ENCODE data around the gene STRADB.

STRADB gene

DNA sequence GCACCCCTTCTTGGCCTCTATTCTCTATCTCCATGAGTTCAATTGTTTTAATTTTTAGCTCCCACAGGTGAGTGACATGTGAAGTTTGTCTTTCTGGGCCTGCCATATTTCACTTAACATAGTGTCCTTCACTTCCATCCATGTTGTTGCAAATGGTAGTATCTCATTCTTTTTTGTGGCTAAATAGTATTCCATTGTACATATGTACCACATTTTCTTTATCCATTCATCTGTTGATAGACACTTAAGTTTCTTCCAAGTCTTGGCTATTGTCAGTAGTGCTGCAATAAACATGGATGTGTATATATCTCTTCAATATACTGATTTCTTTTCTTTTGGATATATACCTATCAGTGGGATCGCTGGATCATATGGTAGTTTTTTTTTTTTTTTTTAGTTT, 9.0 kb downstream of the STRADB start:
- TF ChIP-seq, protein P1, sequence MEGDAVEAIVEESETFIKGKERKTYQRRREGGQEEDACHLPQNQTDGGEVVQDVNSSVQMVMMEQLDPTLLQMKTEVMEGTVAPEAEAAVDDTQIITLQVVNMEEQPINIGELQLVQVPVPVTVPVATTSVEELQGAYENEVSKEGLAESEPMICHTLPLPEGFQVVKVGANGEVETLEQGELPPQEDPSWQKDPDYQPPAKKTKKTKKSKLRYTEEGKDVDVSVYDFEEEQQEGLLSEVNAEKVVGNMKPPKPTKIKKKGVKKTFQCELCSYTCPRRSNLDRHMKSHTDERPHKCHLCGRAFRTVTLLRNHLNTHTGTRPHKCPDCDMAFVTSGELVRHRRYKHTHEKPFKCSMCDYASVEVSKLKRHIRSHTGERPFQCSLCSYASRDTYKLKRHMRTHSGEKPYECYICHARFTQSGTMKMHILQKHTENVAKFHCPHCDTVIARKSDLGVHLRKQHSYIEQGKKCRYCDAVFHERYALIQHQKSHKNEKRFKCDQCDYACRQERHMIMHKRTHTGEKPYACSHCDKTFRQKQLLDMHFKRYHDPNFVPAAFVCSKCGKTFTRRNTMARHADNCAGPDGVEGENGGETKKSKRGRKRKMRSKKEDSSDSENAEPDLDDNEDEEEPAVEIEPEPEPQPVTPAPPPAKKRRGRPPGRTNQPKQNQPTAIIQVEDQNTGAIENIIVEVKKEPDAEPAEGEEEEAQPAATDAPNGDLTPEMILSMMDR (conservative IDR thresholded peaks at IDR 0.05), result no peak
- H3K27ac ChIP-seq, result no peak overlapping the region

DNA sequence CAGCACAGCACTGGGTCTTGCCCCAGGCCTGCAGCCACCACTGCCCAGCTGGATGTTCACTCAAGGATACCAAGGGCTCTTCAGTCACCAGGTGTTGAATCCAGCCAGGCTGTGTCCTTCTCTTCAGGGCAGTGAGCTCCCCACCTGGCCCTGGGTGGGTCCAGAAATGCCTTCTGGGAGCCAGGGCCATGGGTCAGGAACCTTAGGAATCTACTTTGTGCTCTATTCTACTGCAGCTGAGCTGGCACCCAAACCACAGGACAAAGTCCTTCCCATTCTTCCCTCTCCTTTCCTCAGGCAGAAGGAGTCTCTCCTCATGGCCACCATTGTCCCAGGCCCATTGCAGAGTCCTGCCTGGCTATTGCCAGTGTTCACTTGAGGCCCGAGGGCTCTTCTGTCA, 13.0 kb downstream of the STRADB start:
- TF ChIP-seq, protein P1 (conservative IDR thresholded peaks at IDR 0.05), result no peak

DNA sequence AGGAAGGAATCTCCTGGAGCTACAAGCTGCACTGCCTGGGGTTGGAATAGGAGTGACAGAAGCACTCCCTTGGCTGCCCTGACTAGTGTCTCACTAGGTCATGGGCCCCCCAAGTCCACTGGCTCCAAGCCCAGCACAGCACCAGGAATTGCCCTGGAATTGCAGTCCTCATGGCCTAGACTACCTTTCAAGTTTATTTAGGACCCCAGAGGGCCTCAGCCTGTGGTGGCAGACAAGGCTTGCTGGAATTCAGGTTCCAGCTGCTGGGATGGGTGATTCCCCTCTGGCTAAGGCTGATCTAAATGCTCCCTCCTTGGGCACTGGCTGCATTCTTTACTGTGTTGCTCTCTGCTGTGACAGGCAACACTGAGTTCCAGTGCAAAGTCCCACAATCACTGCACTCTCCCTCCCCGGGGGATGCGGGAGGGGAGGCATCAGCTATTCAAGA, 14.0 kb downstream of the STRADB start:
- no peak overlapping the region for H3K27ac ChIP-seq
- TF ChIP-seq, protein P1 (conservative IDR thresholded peaks at IDR 0.05), result no peak

More for the DNA sequence above, 13.0 kb downstream of the STRADB start:
- H3K27ac ChIP-seq, result no peak overlapping the region

DNA sequence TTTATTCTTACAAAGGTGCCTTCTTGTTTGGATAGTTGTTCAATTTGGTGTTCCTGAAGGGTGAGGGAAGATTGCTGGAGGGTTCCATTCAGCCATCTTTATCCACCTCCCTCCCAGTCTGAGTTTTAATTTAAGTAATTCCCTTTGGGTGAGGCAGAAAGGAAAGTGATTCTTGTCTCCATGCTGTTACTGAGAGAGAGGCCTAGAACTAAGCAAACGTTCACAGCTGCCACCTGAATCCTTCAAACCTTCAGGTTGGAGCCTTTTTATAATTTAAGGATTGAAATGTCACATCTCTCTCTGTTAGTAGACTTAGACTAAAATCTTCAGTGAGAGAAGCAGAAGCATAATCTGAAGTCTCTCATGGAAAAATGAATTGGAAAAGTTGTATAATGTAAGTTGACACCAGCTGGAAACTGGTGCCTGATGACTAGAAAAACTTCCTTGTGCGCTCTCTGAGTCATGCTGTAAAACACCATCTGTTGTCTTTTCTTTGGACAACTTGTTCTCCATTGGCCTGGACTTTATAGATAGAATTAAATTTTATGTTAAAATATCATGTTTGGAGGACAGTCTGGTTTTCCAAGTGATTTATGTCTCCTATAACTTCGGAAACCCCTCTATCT, 14.6 kb downstream of the STRADB start:
- TF ChIP-seq, protein P1 (conservative IDR thresholded peaks at IDR 0.05), result no peak
- no peak overlapping the region for H3K27ac ChIP-seq

DNA sequence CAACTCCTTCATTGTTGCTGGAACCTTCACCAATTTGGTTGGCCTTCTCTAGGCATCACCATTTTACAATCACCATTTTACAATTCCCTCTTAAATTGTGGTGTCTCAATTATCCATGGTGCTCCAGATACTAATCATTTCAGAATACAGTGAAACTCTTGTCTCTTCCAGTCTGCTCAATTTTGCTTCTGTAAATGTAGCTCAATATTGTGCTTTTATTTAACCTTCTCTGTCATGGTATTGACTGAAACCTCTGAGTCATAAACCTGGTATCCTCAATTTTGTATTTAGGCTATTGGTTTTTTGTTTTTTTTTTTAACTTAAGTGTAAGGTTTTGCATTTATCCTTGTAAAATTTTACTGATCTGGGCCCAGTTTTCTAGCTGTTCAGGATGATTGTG, 16.1 kb downstream of the STRADB start:
- TF ChIP-seq, protein P1 (conservative IDR thresholded peaks at IDR 0.05), result no peak
- H3K27ac ChIP-seq, result no peak overlapping the region

DNA sequence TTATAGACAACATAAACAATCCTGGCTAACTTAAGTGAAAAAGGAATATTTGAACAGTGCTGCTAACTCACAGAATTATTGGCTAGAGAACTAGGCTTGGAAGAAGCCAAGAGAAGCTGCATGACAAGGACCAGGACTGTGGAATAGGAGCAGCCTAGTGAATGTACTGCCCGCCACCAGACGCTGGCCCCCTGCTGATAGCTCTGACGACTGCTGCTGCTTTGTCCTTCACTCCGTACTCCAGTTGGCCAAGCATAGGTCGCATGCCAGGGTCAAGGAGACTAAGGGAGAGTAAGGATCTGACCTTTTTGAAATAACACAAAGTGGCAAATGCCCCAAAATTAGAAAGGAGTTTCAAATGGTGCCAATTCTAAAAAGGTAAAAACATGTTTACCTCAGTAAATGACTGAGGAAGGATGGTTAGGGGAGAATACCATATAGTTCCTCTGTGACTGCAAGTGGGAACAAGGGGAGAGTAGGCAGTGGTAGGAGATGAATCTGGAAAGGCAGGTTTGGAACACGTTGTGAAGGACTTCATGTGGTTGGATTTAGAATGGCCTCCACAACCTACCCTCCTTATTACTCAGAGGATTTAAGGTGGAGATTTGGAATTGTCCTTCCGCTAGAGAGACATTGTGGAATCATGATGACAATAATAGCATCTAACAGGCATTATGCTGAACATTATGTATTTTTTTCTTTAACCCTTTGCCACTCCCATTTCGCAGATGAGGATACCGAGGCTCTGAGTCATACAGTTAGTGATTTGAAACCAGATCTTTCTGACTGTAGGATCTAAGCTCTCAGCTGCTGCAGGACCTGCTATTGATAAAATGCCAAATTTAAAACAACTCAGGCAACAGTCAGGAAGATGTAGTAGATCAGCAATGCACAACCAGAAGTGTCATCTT, 19.5 kb downstream of the STRADB start:
- H3K27ac ChIP-seq, result no peak overlapping the region
- TF ChIP-seq, protein P1 (conservative IDR thresholded peaks at IDR 0.05), result no peak

GRCh38 chr2:201471732-201472393, 20.3 kb downstream of the STRADB start:
- no peak overlapping the region for H3K27ac ChIP-seq
- TF ChIP-seq, protein P1 (conservative IDR thresholded peaks at IDR 0.05), result no peak
